ENCODE data around the gene MAP3K1. TPM values are rescaled to one million over a fixed set of nuclear protein-coding genes. Genes with fewer than 3 reads are reported as not detected.

The MAP3K1 gene
- total RNA-seq, 2 donors from 2014 or later: 99.2 to 120 TPM

DNA sequence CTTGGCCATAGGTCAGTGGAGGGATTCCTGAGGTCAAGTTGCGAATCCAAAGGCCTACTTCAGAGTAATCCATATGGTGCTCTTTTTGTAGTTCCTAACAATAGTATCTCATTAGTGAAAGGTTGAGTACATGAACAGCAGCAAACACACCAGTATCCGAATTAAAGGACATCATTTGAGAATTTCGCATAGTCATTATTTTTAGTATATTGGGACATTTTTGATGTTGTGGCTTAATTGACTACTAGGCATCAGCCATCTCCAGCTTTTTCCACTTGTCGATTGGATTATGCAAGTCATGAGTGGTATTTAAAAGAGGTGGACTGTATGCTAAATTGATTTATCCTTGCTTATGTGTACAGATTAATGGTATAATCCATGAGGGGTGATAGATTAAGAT is 23.7 kb downstream of the MAP3K1 start:
- Mint-ChIP-seq H3K27me3 (no peaks in the 10 kb centered on the region), H3K36me3 (ENCODE audit: low read depth) (no peaks in the 10 kb centered on the region), H3K4me1 (peaks cover 76% of the 10 kb centered on the region), H3K4me3 (peak overlapping the region; percentile 81), H3K27ac (peak overlapping the region; percentile 96)
- no peaks in the 10 kb centered on the region for H3K9me3 ChIP-seq (ENCODE audit: control insufficient read depth, low read length, poor library complexity, severe bottlenecking)
- no peak for DNase-seq
- ATAC-seq: no peak

DNA sequence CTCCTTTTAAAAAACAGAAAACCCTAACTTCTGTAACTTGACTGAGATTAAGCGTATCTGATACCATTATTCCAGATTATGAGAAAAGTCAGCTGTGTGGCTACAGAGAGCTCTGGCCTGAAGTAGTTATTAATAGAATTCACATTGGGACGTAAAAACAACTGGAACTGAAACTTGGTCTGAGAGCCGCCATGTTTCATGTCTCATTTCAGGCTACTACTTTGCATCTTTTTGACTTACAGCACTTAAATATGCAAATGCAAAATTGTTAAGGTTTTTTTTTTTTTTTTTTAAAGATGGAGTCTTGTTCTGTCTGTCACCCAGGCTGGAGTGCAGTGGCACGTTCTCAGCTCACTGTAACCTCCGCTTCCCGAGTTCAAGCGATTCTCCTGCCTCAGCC is 25.2 kb downstream of the MAP3K1 start:
- Mint-ChIP-seq H3K36me3 (ENCODE audit: low read depth) (no peaks in the 10 kb centered on the region), H3K4me3 (peak overlapping the region; percentile 55), H3K27me3 (no peaks in the 10 kb centered on the region), H3K4me1 (peaks cover 75% of the 10 kb centered on the region), H3K27ac (peak overlapping the region; percentile 97)
- no peak for DNase-seq
- ATAC-seq: no peak
- H3K9me3 ChIP-seq (ENCODE audit: control insufficient read depth, low read length, poor library complexity, severe bottlenecking): no peaks in the 10 kb centered on the region

DNA sequence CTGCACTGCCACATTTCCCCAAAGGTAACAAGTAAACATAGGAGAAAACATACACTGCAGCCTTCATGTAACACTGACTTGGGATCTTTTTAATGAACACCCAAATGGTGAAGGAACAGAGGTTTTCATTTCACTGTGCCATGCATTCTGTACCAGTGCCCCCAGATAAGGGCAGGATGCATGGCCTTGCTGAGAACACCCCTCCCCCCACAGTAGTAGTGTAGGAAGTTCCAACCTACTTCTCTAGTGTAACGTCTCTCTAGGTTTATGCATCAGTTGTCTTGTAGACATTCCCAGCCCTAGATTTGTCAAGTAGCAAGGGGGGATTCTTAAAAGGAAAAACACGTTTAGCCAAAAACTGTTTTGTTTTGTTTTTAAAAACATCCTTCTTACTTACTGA is 29.9 kb downstream of the MAP3K1 start:
- Mint-ChIP-seq H3K27ac (peak overlapping the region; percentile 97), H3K36me3 (ENCODE audit: low read depth) (peaks cover 2% of the 10 kb centered on the region), H3K27me3 (no peaks in the 10 kb centered on the region), H3K4me1 (peaks cover 64% of the 10 kb centered on the region), H3K4me3 (peak overlapping the region; percentile 49)
- no peaks in the 10 kb centered on the region for H3K9me3 ChIP-seq (ENCODE audit: control insufficient read depth, low read length, poor library complexity, severe bottlenecking)
- ATAC-seq (peak; percentile 46), DNase-seq (no peak)

DNA sequence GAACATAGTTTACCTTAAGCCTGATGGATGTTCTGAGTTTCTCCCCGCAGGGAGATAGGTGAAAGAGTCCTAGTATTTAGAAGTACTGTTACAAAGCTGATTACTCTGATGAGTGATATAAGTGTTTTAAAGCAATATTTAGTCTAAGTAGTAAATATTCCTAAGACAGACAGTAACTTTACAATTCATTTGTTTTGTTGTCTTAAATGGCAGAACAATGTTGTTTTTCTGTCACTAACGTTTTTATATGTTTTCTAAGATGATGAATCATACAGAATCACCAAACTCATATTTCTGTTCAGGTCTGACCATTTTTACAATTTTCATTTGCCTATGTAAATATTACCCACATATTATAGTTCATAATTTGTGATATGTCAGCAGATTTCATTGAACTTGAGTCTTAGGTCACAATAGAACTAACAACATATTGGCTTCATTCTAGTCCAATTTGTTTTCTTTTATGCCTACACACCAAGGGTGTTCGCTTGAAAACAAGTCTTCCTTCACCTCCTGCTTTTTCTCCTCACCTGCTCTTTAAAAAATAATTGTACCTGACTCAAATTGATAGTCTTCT is 30.6 kb downstream of the MAP3K1 start:
- peak overlapping the region; percentile 97 for H3K27ac Mint-ChIP-seq
- H3K27me3 Mint-ChIP-seq: no peaks in the 10 kb centered on the region
- ATAC-seq (no peak), DNase-seq (no peak)
- H3K4me3 Mint-ChIP-seq: peak overlapping the region; percentile 73
- H3K36me3 Mint-ChIP-seq (ENCODE audit: low read depth): peaks cover 2% of the 10 kb centered on the region
- no peaks in the 10 kb centered on the region for H3K9me3 ChIP-seq (ENCODE audit: control insufficient read depth, low read length, poor library complexity, severe bottlenecking)
- peaks cover 62% of the 10 kb centered on the region for H3K4me1 Mint-ChIP-seq

DNA sequence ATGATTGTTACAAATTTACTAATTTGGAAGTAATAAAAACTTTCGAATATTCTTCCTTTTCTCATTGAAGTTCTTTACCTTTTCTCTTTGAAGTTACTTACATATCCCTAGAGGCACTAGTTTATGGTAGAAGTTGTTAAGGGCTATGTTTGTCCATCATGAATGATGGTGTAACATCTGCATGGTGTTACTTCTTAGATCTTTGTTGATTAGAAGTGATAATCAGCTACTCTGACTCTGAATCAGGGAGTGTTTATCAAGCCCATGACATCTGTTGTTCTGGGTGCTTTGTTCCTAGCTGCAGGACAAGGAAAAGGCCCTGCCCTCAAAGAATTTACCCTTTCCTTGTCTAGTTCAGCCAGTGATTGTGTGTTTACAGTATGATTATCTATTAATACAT is 32.9 kb downstream of the MAP3K1 start:
- DNase-seq: no peak
- Mint-ChIP-seq H3K27me3 (no peaks in the 10 kb centered on the region), H3K4me3 (peak overlapping the region; percentile 63), H3K27ac (peak overlapping the region; percentile 97), H3K4me1 (peaks cover 62% of the 10 kb centered on the region), H3K36me3 (ENCODE audit: low read depth) (peaks cover 4% of the 10 kb centered on the region)
- H3K9me3 ChIP-seq (ENCODE audit: control insufficient read depth, low read length, poor library complexity, severe bottlenecking): no peaks in the 10 kb centered on the region
- no peak for ATAC-seq

DNA sequence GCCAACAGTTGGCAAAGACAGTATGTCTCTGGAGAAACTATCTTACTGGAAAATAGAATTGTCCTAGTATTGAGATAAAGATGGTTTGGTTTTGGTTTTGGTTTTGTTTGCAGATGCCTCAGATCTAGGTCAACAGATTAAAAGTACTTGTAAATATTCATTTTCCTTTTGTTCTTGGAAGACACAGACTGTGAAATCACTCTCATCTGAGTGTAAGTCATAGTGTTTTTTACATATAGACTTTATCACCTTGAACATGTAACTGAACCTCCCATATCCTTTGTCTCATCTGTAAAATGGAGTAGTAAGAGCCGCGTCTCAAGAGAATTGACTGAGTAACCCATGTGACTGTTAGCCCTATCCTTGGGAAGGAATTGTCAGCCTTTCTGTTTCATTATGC is 34.3 kb downstream of the MAP3K1 start:
- H3K4me1 Mint-ChIP-seq: peaks cover 64% of the 10 kb centered on the region
- peaks cover 4% of the 10 kb centered on the region for H3K36me3 Mint-ChIP-seq (ENCODE audit: low read depth)
- no peak for DNase-seq
- H3K4me3 Mint-ChIP-seq: peak overlapping the region; percentile 86
- H3K9me3 ChIP-seq (ENCODE audit: control insufficient read depth, low read length, poor library complexity, severe bottlenecking): no peaks in the 10 kb centered on the region
- no peaks in the 10 kb centered on the region for H3K27me3 Mint-ChIP-seq
- peak overlapping the region; percentile 97 for H3K27ac Mint-ChIP-seq
- peak; percentile 72 for ATAC-seq

DNA sequence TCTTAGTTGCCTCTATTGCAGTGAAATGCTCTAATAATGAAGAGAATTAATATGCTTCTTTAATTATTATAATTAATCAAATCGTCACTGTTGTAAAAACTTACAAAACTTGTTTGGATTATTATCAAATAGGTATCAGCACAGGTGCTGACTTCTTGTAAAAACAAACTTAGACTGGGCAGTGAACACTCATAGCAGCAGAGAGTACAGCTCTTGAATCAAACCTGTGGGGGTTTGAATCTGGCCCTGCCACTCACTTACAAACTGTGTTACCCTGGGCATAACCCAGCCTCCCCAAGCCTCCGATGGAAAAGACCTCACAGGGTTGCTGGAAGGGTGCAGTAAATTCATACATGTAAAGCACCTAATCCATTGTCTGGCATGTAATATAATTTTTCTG is 35.1 kb downstream of the MAP3K1 start:
- ATAC-seq (no peak), DNase-seq (no peak)
- H3K9me3 ChIP-seq (ENCODE audit: control insufficient read depth, low read length, poor library complexity, severe bottlenecking): no peaks in the 10 kb centered on the region
- Mint-ChIP-seq H3K4me1 (peaks cover 65% of the 10 kb centered on the region), H3K27ac (peak overlapping the region; percentile 97), H3K36me3 (ENCODE audit: low read depth) (peaks cover 4% of the 10 kb centered on the region), H3K4me3 (peak overlapping the region; percentile 86), H3K27me3 (no peaks in the 10 kb centered on the region)

DNA sequence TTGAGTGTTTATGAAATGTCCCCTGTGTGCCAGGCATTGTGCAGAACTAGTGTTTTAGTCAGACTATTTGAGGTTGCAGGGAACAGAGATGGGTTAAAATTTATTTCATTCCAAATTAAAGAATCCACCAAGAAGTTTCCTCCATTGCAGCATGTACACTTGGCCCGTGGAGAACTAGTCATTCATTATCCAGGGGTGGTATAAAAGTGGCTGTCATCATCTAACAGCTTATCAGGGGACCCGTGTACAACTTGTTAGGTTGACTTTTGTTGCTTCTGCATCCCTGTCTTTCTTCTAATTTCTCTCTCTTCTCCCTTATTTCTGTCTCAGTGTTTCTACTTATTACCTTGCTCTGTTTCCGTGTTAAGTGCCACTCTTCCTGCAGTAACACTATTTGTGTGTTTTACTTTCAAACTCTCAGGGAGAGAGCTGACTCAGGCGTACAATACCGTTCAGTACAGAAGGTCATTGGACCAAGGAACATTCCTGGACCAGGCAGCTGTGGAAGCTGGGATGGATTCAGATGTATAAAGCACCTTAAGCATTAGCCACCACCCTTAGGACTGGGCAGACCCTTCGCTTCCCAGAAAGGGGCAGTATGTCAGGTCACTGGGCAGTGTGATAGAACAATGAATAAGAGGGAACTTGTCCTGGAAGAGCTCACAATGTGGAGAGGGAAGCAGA is 36.1 kb downstream of the MAP3K1 start:
- Mint-ChIP-seq H3K36me3 (ENCODE audit: low read depth) (peaks cover 2% of the 10 kb centered on the region), H3K27me3 (no peaks in the 10 kb centered on the region), H3K4me3 (peak overlapping the region; percentile 84), H3K27ac (peak overlapping the region; percentile 97), H3K4me1 (peaks cover 62% of the 10 kb centered on the region)
- no peak for ATAC-seq
- no peaks in the 10 kb centered on the region for H3K9me3 ChIP-seq (ENCODE audit: control insufficient read depth, low read length, poor library complexity, severe bottlenecking)
- DNase-seq: no peak

DNA sequence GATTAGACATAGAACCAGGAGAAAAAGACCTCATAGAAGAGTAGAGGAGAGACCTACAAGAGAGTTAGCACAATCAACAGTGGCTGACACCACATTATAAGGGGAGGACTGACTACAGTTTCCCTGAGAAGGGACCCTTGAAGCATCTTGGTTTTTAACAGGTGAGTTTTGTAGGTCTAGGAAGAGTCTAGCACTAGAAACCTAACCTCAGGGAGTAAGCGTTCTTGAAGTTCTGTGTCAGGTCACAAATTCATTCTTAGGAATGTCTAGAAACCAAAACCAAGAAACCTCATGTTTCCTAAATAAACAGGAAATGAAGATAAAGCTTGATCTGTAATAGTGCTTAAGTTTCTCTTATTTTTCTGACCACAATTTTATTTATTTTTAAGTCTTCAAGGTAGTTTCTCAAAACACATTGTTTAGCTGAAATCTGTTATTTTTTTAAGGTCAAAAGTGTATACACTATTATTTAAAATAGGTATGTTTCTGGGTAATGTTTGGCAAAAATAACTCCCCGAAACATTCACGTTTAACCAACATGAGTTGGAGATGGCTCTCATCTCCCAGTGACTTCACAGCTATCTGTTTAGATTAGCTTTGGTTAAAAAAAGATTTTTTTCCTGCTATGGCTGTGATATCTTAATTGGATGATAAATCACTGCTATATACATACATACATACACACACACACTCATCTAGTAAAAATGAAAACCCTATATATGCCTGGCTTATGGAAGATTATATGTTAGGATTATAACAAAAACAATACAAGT is 37.1 kb downstream of the MAP3K1 start:
- Mint-ChIP-seq H3K27me3 (no peaks in the 10 kb centered on the region), H3K36me3 (ENCODE audit: low read depth) (peaks cover 2% of the 10 kb centered on the region), H3K4me3 (peak overlapping the region; percentile 75), H3K27ac (peak overlapping the region; percentile 97), H3K4me1 (peaks cover 58% of the 10 kb centered on the region)
- ATAC-seq (peak; percentile 59), DNase-seq (no peak)
- H3K9me3 ChIP-seq (ENCODE audit: control insufficient read depth, low read length, poor library complexity, severe bottlenecking): no peaks in the 10 kb centered on the region

DNA sequence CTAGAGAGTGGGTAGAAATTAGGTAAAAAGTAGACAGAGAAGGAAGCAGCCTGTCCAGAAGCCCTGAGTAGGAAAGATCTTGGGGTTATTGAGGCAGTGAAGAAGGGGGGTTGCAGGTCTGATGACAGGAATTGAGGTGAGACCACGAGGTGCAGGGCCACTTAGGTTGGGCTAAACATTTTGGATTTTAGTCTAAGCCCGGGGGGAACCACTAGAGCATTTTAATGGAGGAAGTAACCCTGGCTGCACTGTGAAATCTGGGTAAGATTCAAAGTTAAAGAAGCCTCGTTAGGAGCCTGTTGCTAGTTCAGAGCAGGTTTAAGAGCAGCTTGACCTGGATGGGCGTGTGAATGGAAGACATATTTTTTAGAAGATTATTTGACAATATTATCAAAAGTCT is 38.3 kb downstream of the MAP3K1 start:
- Mint-ChIP-seq H3K27me3 (no peaks in the 10 kb centered on the region), H3K36me3 (ENCODE audit: low read depth) (peaks cover 5% of the 10 kb centered on the region), H3K4me3 (peak overlapping the region; percentile 76), H3K4me1 (peaks cover 65% of the 10 kb centered on the region), H3K27ac (peak overlapping the region; percentile 97)
- no peaks in the 10 kb centered on the region for H3K9me3 ChIP-seq (ENCODE audit: control insufficient read depth, low read length, poor library complexity, severe bottlenecking)
- ATAC-seq (no peak), DNase-seq (no peak)

DNA sequence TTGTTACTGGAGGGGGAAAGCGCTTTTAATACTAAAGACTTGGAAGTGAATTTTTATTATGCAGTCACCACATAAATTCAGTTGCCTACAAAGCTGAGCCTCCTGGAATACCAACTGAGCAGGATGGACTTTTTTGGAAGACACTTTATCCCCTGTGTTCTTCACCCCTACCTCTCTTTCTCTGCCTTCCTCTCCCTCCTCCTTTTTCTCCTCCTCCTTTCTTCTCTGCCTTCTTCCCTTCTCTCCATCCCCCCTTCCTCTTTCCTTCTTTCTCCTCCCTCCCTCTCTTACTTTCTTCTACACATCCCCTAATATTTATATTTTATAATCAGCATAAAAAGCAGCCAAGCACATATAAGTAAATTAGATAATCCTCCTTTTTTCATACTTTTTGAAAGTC is 39.6 kb downstream of the MAP3K1 start:
- DNase-seq: no peak
- H3K27ac Mint-ChIP-seq: peak overlapping the region; percentile 97
- H3K9me3 ChIP-seq (ENCODE audit: control insufficient read depth, low read length, poor library complexity, severe bottlenecking): no peaks in the 10 kb centered on the region
- no peaks in the 10 kb centered on the region for H3K27me3 Mint-ChIP-seq
- peak overlapping the region; percentile 81 for H3K4me3 Mint-ChIP-seq
- no peak for ATAC-seq
- peaks cover 5% of the 10 kb centered on the region for H3K36me3 Mint-ChIP-seq (ENCODE audit: low read depth)
- peaks cover 56% of the 10 kb centered on the region for H3K4me1 Mint-ChIP-seq

DNA sequence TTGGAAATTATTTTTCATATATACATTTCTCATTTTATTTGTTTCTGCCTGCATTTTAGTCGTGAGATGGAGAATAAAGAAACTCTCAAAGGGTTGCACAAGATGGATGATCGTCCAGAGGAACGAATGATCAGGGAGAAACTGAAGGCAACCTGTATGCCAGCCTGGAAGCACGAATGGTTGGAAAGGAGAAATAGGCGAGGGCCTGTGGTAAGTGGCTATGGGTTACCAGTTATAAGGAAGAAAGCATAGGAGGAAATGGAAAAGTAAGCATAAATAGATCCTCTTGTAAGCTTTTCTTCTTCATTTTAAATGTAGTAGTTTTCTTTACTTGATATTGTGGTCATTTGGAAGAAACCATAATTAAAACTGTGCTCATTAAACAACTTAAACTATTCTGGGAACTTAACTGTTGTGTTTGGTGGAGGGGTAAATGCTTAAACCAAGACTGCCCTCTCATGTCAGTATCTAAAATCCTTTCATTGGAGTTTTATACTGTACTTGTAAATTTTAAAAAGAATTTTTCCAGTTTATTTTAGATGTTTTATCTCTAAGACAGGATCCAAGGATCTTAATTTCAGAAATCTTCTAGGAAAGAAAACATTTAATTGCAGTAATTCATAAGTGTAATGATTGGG is 41.3 kb downstream of the MAP3K1 start:
- Mint-ChIP-seq H3K4me3 (peak overlapping the region; percentile 57), H3K4me1 (peaks cover 50% of the 10 kb centered on the region), H3K27ac (peak overlapping the region; percentile 97), H3K27me3 (no peaks in the 10 kb centered on the region), H3K36me3 (ENCODE audit: low read depth) (peaks cover 6% of the 10 kb centered on the region)
- no peak for ATAC-seq
- DNase-seq: no peak
- H3K9me3 ChIP-seq (ENCODE audit: control insufficient read depth, low read length, poor library complexity, severe bottlenecking): no peaks in the 10 kb centered on the region

DNA sequence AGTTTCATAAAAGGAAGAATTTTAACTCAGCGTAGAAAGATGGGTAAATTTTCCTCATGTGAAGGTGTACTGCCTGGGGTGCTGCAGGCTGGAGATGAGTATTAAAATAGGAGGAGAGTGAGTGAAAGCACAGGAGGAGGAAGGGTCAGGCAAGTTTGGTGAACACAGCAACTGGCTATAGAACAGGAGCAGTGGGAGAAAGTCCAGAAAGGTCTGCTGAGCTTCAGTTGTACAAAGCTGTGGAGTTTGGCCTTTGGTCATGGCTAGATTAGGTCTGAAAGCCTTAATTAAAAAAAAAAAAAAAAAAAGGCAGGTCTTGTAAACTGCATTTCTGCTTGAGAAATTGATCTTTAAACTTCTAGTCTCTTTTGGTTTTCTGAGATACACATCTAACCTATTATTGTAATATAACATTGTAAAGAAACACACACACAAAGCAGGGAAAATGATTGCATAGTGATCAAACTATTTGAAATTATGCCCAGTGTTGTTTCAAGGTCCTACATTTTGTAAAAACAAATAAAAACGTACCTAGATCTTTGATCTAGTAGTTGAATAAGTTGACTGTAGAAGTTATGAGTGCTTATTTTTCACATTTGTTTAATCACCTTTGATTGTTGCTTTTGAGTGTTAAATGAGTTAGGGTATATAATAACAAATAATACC is 43.6 kb downstream of the MAP3K1 start:
- Mint-ChIP-seq H3K4me1 (peaks cover 37% of the 10 kb centered on the region), H3K27me3 (no peaks in the 10 kb centered on the region), H3K36me3 (ENCODE audit: low read depth) (peaks cover 6% of the 10 kb centered on the region), H3K4me3 (peak overlapping the region; percentile 36), H3K27ac (peak overlapping the region; percentile 86)
- ATAC-seq: no peak
- no peak for DNase-seq
- H3K9me3 ChIP-seq (ENCODE audit: control insufficient read depth, low read length, poor library complexity, severe bottlenecking): no peaks in the 10 kb centered on the region

All from T-helper 17 cell (primary cell).